Fibroblast of skin of back (primary cell): ENCODE data around the gene PTPN22.

ENCODE experiments used
- DNase-seq: peaks from one replicate; pipeline ENCODE4 v3.0.0-alpha.2; 2013

PTPN22 gene

DNA sequence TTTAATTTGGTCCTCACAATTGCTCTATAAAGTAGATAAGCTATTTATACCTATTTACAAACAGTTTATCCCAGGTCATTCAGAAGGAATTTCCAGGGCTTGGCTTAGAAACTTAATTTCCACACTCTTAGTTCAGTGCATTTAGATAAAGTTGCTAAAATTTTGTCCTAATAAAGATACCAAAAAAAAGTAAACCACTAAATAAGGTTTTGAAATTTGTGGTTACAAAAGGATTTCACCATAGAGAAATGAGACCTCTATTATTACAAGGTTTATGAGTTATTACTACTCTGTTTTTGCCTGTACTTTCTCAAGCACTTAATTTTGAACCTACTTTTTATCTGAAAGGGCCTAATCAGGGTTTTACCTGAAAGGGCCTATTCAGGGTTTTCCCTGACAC is 22.4 kb downstream of the PTPN22 start:
- no peak for DNase-seq

DNA sequence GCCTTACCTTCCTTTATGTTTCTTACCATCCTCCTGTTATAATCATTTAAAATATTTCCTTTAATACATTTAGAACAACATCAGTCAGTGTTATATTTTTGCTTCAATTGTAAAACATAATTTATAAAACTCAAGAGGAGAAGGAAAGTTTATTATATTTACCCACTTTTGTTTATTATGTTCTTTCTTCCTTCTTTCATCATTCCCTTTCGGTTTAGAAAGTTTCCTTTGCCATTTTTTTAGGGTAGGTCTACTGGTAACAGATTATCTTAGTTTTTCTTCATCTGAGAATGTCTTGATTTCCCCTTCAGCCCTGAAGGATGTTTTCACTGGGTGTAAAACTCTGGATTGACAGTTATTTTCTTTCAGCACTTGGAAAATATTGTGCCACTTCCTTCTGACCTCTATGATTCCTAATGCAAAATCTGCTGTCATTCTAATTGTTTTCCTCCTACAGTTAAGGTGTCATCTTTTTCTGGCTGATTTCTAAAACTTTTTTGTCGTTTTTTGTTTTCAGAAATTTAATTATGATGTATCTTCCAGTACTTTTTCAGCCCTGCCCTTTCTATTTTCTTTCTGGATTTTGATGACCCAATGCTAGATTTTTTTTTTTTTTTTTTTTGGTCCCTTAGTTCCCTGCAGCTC is 25.0 kb downstream of the PTPN22 start:
- DNase-seq: no peak

DNA sequence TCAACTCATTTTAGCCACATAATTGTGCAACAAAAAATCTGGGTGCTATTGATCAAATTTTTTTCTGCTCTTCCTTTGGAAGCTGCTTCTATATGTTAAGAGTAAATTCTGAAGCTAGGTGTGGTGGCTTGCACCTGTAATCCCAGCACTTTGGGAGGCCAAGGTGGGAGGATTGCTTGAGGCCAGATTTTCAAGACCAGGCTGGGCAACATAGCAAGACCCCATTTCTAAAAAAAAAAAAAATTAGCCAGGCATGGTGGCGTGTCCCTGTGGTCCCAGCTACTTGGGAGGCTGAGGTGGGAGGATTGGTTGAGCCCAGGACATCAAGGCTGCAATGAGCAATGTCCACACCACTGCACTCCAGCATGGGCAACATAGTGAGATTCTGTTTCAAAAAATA is 35.0 kb downstream of the PTPN22 start:
- no peak for DNase-seq

DNA sequence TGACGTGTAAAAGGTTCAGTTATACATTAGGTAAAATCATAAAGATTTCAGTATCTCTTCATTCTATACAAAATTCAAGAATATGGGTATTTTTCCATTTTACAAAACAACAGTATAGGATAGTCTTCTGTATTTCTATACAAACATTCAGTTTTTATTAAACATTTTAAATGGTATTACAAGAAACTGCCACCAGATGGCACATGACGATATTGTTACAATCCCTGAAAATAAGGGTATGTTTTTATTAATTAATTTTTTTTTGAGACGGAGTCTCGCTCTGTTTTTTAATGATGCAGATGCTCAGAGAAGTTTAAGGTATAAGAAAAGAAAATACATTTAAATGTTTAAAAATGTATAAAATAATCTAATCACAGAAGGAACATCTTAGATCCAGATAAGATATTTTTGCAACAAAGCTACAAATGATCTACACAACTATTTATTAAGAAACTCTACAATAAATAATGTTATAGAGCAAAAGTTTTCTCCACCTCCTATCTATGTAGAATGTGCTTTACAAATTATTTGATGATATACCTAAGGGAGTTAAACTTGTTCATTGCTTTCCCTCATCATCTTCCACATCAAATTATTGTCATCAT is 35.7 kb downstream of the PTPN22 start:
- peak; percentile 62 for DNase-seq

DNA sequence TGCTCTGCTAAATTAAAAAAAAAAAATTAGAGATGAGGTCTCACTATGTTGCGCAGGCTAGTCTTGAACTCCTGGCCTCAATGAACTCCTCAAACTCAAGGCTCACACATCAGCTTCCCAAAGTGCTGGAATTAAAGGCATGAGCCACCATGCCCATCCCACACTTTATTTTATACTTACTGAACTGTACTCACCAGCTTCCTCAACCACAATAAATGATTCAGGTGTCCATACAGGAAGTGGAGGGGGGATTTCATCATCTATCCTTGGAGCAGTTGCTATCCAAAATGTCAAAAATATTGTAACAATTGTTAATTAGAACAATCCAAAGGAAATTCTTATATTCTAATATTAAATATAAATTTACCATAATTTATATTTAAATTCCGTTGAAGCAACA is 36.8 kb downstream of the PTPN22 start:
- no peak for DNase-seq

DNA sequence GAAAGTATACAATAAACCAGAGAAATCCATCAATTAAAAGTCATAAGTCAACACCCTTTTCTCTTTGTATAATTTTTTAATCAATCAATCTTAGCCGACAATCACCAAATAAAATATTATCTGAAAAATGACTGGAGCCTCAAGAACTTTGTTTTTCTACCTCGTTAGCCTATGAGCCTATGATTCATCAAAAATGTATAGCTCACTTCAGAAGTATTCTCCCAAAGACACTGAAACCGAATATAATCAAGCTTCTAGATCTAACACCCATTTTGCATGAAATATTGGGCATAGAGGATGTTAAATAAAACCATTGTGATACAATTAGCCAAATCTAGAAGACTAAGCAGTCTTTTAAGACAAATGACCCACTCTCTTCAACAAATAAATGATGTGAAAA is 41.5 kb downstream of the PTPN22 start:
- peak; percentile 80 for DNase-seq

DNA sequence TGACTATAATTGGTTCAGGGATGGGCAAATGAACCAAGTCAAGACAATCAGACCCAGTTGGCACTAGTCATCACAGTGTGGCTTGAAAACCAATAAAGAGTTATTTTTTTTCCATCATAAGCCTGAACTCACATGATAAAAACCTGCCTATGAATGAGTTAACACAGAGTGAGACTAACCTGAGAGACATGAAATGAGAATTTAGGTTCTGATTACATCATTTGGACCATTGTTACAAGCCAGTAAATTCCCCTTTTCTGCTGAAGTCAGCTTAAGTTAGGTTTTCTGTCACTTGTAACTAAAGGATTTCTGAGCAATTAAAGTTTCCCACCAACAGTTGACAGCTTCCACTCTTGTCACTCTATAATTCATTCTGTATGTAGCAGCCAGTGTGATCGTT is 49.6 kb downstream of the PTPN22 start:
- DNase-seq: no peak

DNA sequence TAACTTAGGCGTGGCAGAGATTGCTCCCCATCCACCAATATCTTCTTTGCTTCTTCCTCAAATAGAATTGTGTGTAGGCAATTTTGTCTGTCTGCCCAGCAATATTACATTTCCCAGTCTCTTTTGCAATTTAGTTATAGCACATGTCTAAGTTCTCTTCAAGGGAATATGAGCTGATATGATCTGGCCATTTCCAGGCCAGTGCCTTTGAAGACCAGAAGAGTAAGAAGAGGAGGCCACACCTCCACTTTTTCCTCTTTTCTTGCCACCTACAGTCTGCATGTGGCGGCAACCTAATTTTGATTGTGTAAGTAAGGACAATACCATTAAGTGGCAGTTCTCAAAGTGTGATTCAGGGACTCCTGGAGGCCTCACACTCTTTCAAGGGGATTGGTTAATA is 52.9 kb downstream of the PTPN22 start:
- DNase-seq: no peak

DNA sequence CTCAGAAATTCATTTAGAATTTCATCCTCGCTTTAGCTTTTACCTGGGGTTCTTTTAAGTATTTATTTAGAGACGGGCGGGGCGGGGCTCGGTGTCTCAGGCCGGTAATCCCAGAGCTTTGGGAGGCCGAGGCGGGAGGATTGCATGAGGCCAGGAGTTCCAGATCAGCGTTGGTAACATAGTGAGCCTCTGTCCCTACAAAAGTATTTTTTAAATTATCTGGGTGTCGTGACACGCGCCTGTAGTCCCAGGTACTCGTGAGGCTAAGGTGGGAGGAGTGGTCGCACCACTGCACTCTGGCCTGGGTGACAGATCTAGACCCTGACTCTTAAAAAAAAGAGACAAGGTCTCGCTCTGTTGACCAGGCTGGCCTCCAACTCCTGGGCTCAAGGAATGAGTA is 58.3 kb downstream of the PTPN22 start:
- no peak for DNase-seq

DNA sequence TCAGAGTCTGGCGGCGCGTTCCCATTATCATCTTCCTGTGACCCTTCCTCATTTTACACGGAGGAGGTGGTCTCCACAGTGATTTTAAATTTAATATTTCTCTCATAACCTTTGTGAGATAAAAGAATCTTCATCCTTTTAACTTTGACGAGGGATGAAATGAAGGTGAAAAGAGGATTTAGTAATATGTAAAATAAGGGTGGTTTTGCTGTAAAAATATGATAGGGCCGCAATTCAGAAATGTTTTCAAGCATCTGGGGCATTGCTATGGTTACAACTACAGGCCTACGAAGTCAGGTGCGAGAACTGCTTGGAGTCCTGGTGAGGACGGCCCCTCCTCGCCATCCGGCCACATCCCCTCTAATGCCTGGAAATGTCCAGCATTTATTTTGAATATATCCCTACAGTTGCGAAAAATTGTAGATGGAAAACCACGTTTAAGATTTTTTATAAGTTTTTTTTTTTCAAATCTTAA is 58.8 kb downstream of the PTPN22 start:
- DNase-seq: peak; percentile 7

DNA sequence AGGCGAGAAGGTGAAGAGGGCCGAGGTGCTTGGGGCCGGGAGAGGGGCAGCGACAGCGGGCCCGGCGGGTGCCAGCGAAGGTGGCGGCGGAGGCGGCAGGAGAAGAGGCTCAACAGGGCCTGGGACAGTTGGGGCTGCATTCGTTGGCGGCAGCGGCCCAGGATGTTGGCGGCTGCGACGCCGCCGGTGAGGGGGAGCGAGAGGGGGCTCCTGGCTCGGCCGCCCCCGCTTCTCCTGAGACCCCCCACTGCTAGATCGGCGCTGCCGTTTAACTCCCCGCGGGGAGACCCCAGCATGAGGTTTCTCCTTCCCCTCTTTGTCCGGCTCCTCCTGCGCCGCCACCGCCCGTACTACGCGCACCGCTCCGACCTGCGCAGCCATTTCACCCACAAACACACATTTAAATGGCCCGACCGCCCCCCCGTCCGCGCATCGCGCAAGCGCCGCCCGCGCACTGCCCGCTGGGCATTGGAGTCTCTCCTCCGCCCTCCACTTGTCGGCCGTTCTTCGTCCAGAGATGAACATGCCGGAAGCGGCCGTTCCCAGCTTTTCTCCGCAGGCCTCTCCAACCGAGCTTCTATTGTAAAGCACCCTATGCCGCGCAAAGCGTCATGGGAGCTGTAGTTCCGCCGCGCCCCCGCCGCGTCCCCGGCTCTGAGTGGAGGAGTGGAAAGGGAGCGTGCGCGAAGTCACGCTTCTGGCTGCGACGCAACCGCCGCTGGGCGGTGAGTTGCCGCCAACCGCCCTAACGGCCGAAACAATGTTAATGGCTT is 59.4 kb downstream of the PTPN22 start, which contains the start of gene RSBN1:
Gene RSBN1, minus strand, starts transcription at position 589 of the 773 bp plus-strand sequence. Its CDS starts 64 bp downstream, at position 525.
- DNase-seq: peak; percentile 100

DNA sequence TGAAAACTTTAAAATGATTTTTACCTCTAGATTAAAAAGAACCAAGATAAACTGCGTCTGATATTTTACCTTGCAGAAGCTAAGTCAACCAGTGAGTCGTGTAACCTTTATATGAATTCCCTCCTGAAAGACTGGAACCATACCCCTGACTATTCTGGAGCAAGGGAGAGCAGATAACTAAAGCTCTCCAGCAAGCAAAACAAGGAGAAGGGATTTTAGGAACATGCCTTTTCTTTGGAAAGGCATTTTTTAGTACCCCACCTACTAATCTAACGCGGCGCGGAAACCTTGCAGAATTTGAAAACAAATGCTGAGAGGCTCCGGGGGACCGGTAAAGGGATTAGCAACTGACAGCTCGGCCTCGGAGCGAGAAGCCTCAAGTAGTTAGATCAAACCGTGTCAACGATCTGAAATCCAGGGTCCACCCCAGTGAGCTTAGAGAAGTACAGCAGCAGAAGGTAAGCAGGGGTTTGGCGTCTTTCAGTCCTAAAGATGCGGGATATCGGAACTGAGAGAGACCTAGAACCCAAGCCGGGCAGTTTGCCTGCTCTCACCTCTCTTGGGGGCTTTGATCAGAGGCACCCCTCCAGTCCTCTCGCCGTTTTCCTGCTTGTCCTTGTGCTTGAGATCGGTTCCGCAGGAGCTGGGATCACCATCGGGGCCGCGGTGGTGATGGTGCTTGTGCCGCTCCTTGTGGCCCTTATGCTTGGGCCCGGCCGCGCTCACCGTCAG is 60.2 kb downstream of the PTPN22 start:
- DNase-seq: peak; percentile 17

DNA sequence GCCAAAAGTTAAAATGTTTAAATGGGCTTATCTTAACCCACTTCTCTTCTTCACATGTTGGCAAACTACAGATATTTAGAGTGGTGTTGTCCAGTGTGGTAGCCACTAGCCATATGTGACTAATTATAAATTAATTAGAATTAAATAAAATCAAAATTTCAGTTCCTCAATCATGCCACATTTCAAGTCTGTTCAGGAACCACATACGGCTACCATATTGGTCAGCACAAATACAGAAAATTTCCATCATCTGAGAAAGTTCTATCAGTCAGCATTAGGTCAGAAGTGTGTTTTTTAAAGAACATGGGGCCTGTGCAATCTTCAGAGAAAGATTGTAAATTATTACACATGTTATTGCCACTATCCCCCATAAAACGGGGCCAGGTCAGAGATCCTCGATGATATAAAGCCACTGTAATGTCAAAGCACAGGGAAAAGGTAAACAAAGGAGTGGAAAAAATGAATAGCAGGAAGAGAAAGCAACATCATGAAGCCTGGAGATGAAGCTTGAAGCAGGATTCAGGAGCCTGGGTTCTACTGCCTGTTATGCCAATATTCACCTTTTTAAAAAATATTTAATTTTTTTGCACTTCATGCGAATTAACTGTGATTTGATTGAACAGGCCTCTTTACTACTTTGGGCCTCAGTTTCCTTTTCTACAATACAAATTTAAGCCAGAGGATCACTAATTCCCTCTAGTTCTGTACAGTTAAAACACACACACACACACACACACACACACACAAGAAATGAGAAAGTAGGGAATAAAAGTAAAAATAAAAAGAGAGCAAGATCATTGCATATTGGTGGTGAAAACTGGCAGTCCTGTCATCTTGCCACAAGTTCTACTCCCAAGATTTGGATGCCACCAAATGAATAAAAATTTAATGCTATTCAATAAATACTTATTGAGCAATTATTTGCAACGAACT is 61.6 kb downstream of the PTPN22 start:
- DNase-seq: peak; percentile 22

DNA sequence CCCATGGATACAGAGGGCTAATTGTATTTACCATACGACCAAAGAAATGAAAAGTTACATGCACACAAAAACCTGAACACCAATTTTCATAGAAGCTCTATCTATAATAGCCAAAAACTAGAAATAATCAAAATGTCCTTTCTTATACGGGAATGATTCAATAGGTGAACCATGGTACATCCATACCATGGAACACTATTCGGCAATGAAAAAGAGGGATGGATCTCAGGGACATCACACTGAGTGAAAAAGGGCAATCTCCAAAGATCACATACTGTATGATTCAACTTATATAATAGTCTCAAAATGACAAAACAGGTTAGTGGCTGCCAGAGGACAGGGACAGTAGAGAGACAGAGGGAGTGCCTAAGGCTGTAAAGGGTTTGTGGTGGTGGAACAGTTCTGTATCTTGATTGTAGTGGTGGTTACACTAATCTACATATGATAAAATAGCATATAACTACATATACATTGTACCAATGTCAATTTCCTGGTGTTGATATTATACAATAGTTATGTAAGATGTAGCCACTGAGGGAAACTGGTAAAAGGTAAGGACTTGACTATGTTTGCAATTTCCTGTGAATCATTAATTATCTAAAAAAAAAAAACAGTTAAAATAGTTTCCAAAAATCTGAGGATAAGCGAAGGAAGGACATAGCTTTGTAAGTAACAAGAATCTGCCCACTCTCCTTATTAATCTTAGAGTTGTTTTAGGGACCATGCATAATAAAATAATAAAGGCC is 62.9 kb downstream of the PTPN22 start:
- no peak for DNase-seq

DNA sequence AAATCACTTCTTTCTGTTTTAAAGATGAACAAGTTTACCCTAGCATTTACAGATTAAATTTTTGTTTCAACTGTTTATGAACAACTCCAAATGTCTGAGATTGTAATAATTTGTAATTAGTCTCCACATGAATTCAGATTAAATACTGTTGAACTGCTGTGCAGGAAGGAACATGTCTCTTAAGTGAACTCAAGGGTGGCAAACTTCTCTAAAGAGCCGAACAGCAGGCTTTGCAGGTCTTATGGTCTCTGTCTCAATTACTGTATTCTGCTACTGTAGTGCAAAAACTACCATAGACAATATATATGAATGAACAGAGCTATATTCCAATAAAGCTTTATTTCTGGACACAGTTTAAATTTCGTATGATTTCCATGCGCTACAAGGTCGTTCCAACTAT is 65.9 kb downstream of the PTPN22 start:
- DNase-seq: no peak

DNA sequence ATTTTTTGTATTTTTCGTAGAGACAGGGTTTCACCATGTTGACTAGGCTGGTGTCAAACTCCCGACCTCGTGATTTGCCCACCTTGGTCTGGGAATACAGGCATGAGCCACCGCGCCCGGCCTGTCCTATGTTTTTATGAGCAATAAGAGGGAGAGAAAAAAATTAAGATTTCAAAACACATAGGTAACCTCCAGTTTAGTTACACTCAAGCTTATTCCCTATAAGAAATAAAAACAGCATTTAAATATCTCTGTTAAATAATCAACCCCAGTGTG is 66.3 kb downstream of the PTPN22 start:
- no peak for DNase-seq

DNA sequence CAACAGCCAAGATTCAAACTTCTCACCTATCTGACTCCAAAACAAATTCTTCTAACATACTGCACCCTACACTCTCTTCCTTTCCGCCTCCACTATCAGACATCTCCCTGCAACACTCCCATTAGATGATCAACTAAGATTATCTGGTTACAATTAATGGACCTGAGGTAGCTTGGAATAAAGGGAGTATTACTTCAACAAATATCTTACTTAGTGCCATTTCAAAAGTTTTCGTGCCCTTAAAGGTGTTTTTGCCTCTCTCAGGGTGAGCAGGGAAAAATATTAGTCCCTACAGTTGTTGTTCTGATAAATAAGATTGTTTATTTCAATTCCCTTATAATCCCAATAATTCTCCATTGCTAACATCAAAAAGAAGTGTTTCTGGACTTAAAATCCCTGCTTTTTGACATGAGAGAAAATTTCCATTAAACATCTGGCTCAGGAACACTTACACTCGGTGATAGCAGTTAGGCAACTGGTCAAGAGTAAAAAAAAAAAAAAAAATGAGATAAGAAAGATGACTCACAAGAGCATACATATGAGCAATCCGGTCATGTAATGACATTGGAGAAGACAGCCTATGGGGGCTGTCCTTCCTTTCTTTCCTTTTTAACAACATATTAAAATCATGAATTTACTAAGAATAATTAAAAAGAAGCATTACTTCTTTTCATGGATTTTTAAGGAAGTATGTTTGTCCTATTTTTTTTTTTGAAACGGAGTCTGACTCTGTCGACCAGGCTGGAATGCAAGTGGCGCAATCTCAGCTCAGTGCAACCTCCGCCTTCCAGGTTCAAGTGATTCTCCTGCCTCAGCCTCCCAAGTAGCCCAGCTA is 66.9 kb downstream of the PTPN22 start:
- DNase-seq: peak; percentile 70

DNA sequence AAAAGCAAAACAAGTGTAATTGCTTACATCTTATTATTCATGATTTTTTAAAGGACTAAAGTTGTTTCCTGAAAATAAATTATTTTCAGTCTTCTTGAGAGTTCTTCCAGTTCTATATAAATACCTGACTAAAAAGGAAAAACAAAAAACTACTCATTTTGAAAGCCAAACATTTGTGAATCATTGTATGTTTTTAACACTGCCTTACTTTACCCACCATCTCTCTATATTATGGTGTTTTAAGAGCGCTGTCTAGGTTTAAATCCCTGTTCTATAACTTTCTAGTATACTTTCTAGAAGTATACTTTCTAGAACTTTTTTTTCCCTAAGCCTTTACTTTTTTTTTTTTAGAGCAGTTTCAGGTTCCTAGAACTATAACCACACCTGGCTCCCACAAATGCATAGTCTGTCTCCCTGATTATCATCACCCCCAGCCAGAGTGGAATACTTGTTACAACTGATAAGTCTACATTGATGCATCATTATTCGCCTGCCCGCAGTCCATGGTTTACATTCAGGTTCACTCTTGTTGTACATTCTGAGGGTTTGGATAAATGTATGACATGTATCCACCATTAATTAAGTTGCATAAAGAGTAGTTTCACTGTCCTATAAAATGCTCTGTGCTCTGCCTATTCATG is 69.0 kb downstream of the PTPN22 start:
- DNase-seq: no peak

DNA sequence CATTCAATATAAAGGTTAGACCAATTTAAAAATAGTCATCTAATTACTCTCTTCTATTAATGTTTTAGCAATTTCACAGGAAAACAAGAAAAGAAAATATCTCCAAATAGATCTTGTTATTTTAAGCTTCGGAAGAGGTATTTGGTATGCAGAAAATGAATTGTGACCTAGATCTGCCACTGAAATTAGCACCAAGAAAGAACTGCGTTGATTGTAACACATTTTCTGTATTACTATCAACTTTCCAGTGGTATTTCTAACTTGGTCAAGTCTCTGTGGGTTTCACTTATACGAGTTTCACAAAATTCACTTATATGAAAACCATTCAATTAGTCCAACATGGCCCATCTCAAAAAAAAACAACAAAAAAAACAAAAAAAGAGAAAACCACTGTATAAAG is 71.0 kb downstream of the PTPN22 start:
- DNase-seq: peak; percentile 20

DNA sequence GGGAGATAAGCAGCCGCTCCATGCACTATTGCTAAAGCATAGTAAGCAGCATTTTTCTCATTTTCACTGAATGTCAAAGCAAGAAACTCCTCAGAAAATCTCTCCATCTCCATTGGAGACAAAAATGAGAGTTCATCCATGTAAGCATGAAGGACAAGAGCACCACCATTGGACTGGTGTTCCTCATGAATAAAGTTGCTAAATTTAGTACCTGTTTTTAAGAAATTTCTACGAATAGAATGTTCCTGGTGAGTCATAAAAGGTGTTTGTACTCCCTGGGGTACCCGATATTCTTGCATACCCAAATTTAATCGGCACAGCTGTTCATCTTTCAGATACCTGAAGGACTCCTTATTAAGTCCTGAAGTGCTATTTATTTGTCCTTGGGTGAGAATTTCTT is 74.0 kb downstream of the PTPN22 start:
- no peak for DNase-seq
